ENCODE results near the gene TBX18. TPM values are rescaled to one million over a fixed set of nuclear protein-coding genes. Genes with fewer than 3 reads are reported as not detected.

The TBX18 gene
- total RNA-seq, 1 experiment from 2014 or later, result 0.42 TPM

- no TSS peak for BruUV-seq (replicated peaks)
- H3K4me3 Mint-ChIP-seq (ENCODE audit: unreplicated experiment), result no peak overlapping the region
- TF ChIP-seq CTCF (IDR thresholded peaks at IDR 0.05; ENCODE audit: unreplicated experiment), result no peak
- POLR2A ChIA-PET, result interaction anchor here (0.7 kb wide), 1 partner anchor 357 kb away, joined by 3 read pairs; no protein-coding TSS in a partner anchor
- H3K36me3 Mint-ChIP-seq (ENCODE audit: insufficient read depth, unreplicated experiment), result no peaks in the 10 kb centered on the region
- no peaks in the 10 kb centered on the region for H3K9me3 Mint-ChIP-seq (ENCODE audit: unreplicated experiment)
- CTCF ChIA-PET, result interaction anchor here (0.6 to 1.5 kb wide), 3 partner anchors 18 to 552 kb away, joined by 3 to 6 read pairs (median 3); no protein-coding TSS in a partner anchor
- peaks cover 19% of the 10 kb centered on the region for H3K4me1 Mint-ChIP-seq (ENCODE audit: insufficient read depth, unreplicated experiment)
- DNase-seq (ENCODE audit: unreplicated experiment), result no peak
- intact Hi-C loops (cut with micrococcal nuclease), result no loop called here
- H3K27ac Mint-ChIP-seq (ENCODE audit: low read depth, unreplicated experiment), result no peak overlapping the region
- H3K27me3 Mint-ChIP-seq (ENCODE audit: insufficient read depth, unreplicated experiment), result no peaks in the 10 kb centered on the region
Measured at GRCh38 chr6:84772428-84773132, 8.2 kb upstream of the TBX18 start.

- Mint-ChIP-seq H3K27me3 (ENCODE audit: insufficient read depth, unreplicated experiment) (no peaks in the 10 kb centered on the region), H3K4me3 (ENCODE audit: unreplicated experiment) (no peak overlapping the region), H3K4me1 (ENCODE audit: insufficient read depth, unreplicated experiment) (peaks cover 12% of the 10 kb centered on the region), H3K36me3 (ENCODE audit: insufficient read depth, unreplicated experiment) (no peaks in the 10 kb centered on the region), H3K9me3 (ENCODE audit: unreplicated experiment) (no peaks in the 10 kb centered on the region), H3K27ac (ENCODE audit: low read depth, unreplicated experiment) (no peak overlapping the region)
- intact Hi-C loops (cut with micrococcal nuclease), result no loop called here
- ChIA-PET CTCF (interaction anchor here (0.6 to 1.5 kb wide), 2 partner anchors 218 to 553 kb away, joined by 3 to 6 read pairs; no protein-coding TSS in a partner anchor), POLR2A (interaction anchor here (0.6 kb wide), 1 partner anchor 233 kb away, joined by 3 read pairs; no protein-coding TSS in a partner anchor)
- no peak for DNase-seq (ENCODE audit: unreplicated experiment)
- BruUV-seq (replicated peaks), result no TSS peak
- no peak for TF ChIP-seq CTCF (IDR thresholded peaks at IDR 0.05; ENCODE audit: unreplicated experiment)
Measured at GRCh38 chr6:84771756-84772356, 7.5 kb upstream of the TBX18 start.

GRCh38 chr6:84771125-84771755 is 6.8 kb upstream of the TBX18 start:
- TF ChIP-seq CTCF (IDR thresholded peaks at IDR 0.05; ENCODE audit: unreplicated experiment), result no peak
- H3K27me3 Mint-ChIP-seq (ENCODE audit: insufficient read depth, unreplicated experiment), result no peaks in the 10 kb centered on the region
- H3K36me3 Mint-ChIP-seq (ENCODE audit: insufficient read depth, unreplicated experiment), result no peaks in the 10 kb centered on the region
- H3K27ac Mint-ChIP-seq (ENCODE audit: low read depth, unreplicated experiment), result no peak overlapping the region
- intact Hi-C loops (cut with micrococcal nuclease), result no loop called here
- H3K9me3 Mint-ChIP-seq (ENCODE audit: unreplicated experiment), result no peaks in the 10 kb centered on the region
- H3K4me3 Mint-ChIP-seq (ENCODE audit: unreplicated experiment), result no peak overlapping the region
- ChIA-PET POLR2A (interaction anchor here (0.6 kb wide), 1 partner anchor 234 kb away, joined by 3 read pairs; no protein-coding TSS in a partner anchor), CTCF (interaction anchor here (0.7 to 1.5 kb wide), 3 partner anchors 25 to 735 kb away, joined by 3 to 6 read pairs (median 3); no protein-coding TSS in a partner anchor)
- H3K4me1 Mint-ChIP-seq (ENCODE audit: insufficient read depth, unreplicated experiment), result peaks cover 6% of the 10 kb centered on the region
- no peak for DNase-seq (ENCODE audit: unreplicated experiment)
- no TSS peak for BruUV-seq (replicated peaks)

GRCh38 chr6:84770521-84770920 is 6.1 kb upstream of the TBX18 start:
- intact Hi-C loops (cut with micrococcal nuclease), result no loop called here
- no peak overlapping the region for H3K27ac Mint-ChIP-seq (ENCODE audit: low read depth, unreplicated experiment)
- H3K27me3 Mint-ChIP-seq (ENCODE audit: insufficient read depth, unreplicated experiment), result no peaks in the 10 kb centered on the region
- no TSS peak for BruUV-seq (replicated peaks)
- CTCF ChIA-PET, result interaction anchor here (0.7 to 1.1 kb wide), 2 partner anchors 8 to 736 kb away, joined by 3 read pairs; no protein-coding TSS in a partner anchor
- DNase-seq (ENCODE audit: unreplicated experiment), result no peak
- H3K9me3 Mint-ChIP-seq (ENCODE audit: unreplicated experiment), result no peaks in the 10 kb centered on the region
- no peak for TF ChIP-seq CTCF (IDR thresholded peaks at IDR 0.05; ENCODE audit: unreplicated experiment)
- no peaks in the 10 kb centered on the region for H3K36me3 Mint-ChIP-seq (ENCODE audit: insufficient read depth, unreplicated experiment)
- POLR2A ChIA-PET, result interaction anchor here (1.0 kb wide), 1 partner anchor 20 kb away, joined by 5 read pairs; no protein-coding TSS in a partner anchor
- peaks cover 5% of the 10 kb centered on the region for H3K4me1 Mint-ChIP-seq (ENCODE audit: insufficient read depth, unreplicated experiment)
- no peak overlapping the region for H3K4me3 Mint-ChIP-seq (ENCODE audit: unreplicated experiment)

All from MCF 10A (cell line).